GM18511 (cell line): Measurements from ENCODE around the gene BLTP3B.
"Not testable (repeated sequence)": the region's sequence is repeated elsewhere in the genome, so short reads cannot be mapped to it uniquely, and the experiment has no call there.

Source experiments
- ATAC-seq: cut with Tn5 transposase; IDR thresholded peaks from one replicate; pipeline ENCODE4 v1.9.1; 2021; ENCODE audit warnings: mild to moderate bottlenecking, moderate library complexity; ENCODE audit not compliant: unreplicated experiment

BLTP3B gene, protein sequence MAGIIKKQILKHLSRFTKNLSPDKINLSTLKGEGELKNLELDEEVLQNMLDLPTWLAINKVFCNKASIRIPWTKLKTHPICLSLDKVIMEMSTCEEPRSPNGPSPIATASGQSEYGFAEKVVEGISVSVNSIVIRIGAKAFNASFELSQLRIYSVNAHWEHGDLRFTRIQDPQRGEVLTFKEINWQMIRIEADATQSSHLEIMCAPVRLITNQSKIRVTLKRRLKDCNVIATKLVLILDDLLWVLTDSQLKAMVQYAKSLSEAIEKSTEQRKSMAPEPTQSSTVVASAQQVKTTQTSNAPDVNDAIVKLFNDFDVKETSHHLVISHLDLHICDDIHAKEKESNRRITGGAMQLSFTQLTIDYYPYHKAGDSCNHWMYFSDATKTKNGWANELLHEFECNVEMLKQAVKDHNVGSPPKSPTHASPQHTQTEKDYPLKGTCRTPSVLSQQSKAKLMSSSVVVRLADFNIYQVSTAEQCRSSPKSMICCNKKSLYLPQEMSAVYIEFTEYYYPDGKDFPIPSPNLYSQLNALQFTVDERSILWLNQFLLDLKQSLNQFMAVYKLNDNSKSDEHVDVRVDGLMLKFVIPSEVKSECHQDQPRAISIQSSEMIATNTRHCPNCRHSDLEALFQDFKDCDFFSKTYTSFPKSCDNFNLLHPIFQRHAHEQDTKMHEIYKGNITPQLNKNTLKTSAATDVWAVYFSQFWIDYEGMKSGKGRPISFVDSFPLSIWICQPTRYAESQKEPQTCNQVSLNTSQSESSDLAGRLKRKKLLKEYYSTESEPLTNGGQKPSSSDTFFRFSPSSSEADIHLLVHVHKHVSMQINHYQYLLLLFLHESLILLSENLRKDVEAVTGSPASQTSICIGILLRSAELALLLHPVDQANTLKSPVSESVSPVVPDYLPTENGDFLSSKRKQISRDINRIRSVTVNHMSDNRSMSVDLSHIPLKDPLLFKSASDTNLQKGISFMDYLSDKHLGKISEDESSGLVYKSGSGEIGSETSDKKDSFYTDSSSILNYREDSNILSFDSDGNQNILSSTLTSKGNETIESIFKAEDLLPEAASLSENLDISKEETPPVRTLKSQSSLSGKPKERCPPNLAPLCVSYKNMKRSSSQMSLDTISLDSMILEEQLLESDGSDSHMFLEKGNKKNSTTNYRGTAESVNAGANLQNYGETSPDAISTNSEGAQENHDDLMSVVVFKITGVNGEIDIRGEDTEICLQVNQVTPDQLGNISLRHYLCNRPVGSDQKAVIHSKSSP (N-terminal part only)

GRCh38 chr12:100142851-100143559 is at the start of gene BLTP3B:
Gene BLTP3B, minus strand, starts transcription at chr12:100142874. Its CDS starts 239 bp downstream, at chr12:100142635.
- ATAC-seq: peak; percentile 85

GRCh38 chr12:100189636-100190394 is 47.1 kb upstream of the BLTP3B start:
- ATAC-seq: no peak

DNA sequence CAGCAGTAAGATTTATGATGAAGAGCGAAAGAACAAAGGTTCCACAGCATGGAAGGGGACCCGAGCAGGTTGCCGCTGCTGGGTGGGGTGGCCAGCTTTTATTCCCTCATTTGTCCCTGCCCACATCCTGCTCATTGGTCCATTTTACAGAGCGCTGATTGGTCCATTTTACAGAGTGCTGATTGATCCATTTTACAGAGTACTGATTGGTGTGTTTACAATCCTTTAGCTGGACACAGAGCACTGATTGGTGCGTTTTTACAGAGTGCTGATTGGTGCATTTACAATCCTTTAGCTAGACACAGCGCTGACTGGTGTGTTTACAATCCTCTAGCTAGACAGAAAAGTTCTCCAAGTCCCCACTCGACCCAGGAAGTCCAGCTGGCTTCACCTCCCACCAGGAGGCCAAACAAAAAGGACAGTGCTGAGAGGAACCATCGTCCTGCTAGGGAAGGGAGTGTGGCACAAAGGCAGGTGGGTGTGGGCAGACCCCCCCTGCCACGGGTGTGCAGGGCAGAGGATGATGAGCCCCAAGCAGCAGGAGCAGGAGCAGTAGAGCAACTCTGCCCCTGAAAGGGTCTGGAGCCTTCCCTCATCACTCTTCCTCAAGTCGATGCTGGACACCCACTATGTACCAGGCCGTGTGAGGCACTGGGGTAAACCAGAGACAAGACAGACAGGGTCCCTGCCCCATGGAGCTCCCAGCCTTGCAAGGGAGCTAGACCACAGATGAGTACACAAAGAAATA is 46.4 kb upstream of the BLTP3B start:
- ATAC-seq: not testable (repeated sequence)

DNA sequence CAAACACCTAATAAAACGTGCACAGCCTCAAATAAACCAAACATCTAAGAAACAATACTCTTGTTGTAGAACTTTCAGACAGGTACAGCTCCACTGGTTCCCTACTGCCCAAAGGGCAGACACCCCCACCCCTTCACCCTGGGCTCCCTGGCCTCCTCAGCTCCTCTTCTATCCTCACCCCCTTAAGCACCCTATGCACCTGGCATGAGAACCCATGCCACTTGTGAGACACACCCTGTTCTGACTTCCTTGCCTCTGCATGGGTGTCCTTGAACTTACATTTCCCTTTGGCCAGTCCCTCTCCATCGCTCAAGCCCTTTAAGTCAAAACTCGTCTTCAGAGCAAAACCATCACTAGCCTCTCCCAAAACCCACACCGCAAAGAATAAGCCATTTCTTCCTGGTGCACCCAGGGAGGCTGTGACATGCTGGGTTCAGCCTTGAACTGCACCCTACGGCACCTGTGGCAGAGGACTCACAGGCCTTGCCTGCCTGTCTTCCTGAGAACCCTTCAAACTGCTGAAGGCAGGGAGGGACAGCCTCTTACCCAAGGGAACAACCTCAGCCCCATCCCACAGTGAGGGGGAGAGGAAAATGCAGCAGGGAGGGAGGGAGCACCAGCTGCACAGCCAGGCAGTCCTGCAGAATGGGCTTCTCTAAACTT is 45.3 kb upstream of the BLTP3B start:
- ATAC-seq: no peak

DNA sequence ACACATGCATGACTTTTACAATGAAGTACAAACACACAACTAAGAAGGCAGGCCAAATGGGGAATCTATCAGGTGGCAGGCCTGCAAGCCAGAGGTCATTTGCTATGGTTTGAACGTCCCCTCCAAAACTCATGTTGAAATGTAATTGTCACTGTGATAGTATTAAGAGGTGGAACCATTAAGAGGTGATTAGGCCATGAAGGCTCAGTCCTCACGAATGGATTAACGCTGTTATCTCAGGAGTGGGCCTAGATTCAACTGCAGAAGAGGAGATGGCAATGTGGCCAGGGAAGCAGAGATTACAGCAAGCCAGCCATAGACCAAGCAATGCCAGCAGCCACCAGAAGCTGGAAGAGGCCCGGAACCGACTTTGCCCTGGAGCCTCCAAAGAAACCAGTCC is 44.4 kb upstream of the BLTP3B start:
- ATAC-seq: no peak

GRCh38 chr12:100186071-100186470 is 43.4 kb upstream of the BLTP3B start:
- ATAC-seq: no peak

GRCh38 chr12:100185361-100185894 is 42.8 kb upstream of the BLTP3B start:
- peak; percentile 93 for ATAC-seq

DNA sequence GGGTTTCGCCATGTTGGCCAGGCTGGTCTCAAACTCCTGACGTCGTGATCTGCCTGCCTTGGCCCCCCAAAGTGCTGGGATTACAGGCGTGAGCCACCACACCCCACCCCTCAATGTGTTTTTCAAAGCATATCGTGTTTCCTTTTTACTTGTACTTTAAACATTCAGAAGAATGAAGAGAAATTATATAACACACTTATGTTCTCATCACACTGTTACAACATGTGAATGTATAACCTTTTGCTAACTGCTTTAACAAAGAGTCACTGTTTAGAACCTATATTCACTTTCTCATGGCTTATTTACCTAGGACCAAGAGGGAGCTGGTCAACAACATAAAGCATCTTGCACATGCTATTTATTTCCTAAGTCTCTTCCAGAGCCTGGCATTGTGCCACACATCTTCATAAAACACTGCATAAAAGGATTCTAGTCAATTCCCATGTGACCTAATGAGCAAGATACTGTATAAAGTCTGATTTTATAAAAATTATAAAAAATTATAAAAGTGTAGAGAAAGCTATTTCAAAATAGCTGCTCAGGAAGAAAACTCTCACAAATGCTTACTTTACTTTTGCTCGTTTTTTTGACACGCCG is 42.0 kb upstream of the BLTP3B start:
- no peak for ATAC-seq

- no peak for ATAC-seq
Observed at GRCh38 chr12:100179252-100179651, 36.6 kb upstream of the BLTP3B start.

DNA sequence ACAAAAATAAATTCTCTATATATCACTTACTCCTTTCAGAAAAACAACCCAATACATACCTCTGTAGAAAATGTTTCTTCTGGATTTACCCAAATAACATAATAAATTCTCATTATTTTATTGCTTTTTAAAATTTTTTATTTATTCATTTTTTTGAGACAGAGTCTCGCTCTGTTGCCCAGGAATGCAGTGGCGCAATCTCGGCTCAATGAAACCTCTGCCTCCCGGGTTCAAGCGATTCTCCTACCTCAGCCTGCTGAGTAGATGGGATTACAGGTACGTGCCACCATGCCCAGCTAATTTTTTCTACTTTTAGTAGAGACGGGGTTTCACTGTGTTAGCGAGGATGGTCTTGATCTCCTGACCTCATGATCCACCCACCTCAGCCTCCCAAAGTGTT is 33.8 kb upstream of the BLTP3B start:
- ATAC-seq: not testable (repeated sequence)

DNA sequence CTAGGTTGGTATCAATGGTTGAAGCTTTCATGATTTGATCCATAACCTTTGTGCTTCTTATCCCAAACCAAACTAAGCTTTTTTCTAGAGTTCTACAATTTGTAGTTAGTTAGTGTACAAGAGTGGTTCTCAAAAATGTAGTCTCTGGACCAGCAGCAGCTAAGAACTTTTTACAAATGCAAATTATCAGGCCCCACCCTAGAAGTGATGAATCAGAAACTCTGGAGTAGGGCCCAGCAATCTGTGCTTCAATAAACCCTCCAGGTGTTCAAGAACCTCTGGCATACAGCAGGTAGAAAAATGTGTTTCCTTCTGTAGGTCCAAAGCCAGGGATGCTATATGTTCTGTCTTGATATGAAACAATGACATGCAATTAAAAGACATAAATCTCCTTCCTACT is 31.8 kb upstream of the BLTP3B start:
- no peak for ATAC-seq

- no peak for ATAC-seq
Observed at GRCh38 chr12:100173111-100173510, 30.4 kb upstream of the BLTP3B start.

DNA sequence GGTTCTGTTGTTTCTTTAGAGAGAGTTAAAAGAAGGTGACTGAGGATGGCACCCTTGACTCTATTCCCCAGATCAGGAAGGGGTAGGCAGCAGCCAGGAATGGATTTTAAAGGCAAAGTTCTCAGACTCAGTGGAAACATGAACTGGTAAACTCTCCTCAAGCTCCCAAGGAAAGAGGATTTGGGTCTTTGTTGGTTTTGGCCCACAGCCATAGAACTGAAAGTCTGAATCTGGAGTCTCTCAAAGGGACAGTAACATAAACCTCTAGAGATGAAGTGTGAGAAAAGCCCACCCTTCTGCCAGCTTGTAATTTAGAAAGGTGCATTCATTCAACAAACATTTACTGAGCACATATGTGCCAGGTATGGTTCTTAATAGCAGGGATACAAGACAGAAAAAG is 28.6 kb upstream of the BLTP3B start:
- ATAC-seq: no peak

GRCh38 chr12:100170313-100170858 is 27.7 kb upstream of the BLTP3B start:
- no peak for ATAC-seq

- ATAC-seq: no peak
Observed at GRCh38 chr12:100169345-100169744, 26.7 kb upstream of the BLTP3B start.

DNA sequence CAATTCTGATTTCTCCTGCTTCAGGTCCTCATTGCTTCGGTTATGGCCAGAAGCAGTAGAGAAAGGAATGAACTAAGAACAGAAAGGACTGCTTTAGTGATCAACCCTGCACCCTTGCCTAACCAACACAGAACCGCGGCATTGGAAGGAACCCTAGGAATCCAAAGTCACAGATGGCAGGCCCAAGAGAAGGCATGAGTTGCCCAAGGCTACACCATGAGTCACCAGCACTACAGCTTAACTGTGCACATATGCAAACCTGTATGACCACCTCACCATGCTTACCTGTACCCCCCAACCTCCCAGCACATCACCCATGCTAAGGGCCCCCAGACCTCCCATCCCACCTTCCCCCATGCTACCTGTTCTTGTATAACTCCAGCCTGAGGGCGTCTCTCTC is 25.9 kb upstream of the BLTP3B start:
- no peak for ATAC-seq

GRCh38 chr12:100166232-100166631 is 23.6 kb upstream of the BLTP3B start:
- no peak for ATAC-seq

DNA sequence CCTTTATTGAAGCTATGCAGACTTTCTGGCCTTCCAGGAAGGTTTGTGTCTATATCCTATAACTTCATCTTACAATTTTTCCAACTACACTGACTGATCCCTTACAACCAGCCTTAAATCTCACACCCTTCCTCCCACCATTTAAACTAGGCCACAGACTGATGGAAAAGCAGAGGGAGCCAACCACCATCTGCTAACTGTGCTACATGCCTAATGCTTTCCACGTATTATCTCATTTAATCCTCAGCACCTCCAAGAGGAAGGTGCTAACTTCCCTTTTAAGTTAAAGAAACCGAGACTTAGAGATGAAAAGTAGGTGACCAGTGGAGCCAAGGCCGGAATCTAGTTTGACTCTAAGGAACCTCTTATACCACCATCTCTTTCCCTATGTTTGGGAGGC is 22.7 kb upstream of the BLTP3B start:
- ATAC-seq: no peak
